ENCODE data around the gene STK38L. TPM values are rescaled to one million over a fixed set of nuclear protein-coding genes. Genes with fewer than 3 reads are reported as not detected.
A peak's percentile ranks its signal among the peaks of the same experiment; 100 is the strongest.

STK38L gene
- polyA plus RNA-seq, 2 of the 4 experiments (the other 2 are of a cell fraction) = 17.3 to 32.2 TPM

GRCh38 chr12:27316947-27317346, 72.9 kb downstream of the STK38L start (continued):
- no peak for TF ChIP-seq ELK1 (IDR thresholded peaks at IDR 0.05; ENCODE audit: low read depth, low read length)

GRCh38 chr12:27319409-27319808, 75.3 kb downstream of the STK38L start:
- CTCF ChIA-PET = interaction anchor here (1.2 to 1.9 kb wide), 3 partner anchors 10 to 14 kb away, joined by 3 to 9 read pairs (median 7); no protein-coding TSS in a partner anchor
- no peak for TF ChIP-seq FOSL2 (IDR thresholded peaks at IDR 0.05)
- peak; percentile 63 for TF ChIP-seq FOSL2 (CRISPR knock-in tag; IDR thresholded peaks at IDR 0.05)
- TF ChIP-seq HMGXB4 (CRISPR knock-in tag; IDR thresholded peaks at IDR 0.05; ENCODE audit: borderline replicate concordance) = no peak
- peaks cover 16% of the 10 kb centered on the region; the same call in 2 of the 3 replicates for H3K4me1 ChIP-seq
- DNase-seq (ENCODE audit: low read depth in 1 of 2, low spot score in 1 of 2) (no peak), ATAC-seq (0 out of 6 replicates have a peak, but pooled peaks of 1 of the 2 experiments have one; percentile 36), FAIRE-seq (no peak)
- whole genome bisulfite sequencing (ENCODE audit: missing lambda C conversion rate) = 65% methylated on average over 1 of the region's 1 CpG
- no peak overlapping the region for H3K4me3 ChIP-seq
- H3K9me3 ChIP-seq = no peaks in the 10 kb centered on the region
- H3K27ac ChIP-seq = no peak overlapping the region
- no peak overlapping the region for H3K4me2 ChIP-seq
- POLR2A ChIA-PET = interaction anchor here (0.6 kb wide), 1 partner anchor 297 kb away, joined by 3 read pairs; the partner anchor contains the start of gene MED21

GRCh38 chr12:27319848-27320247, 75.8 kb downstream of the STK38L start:
- no peak for DNase-seq (ENCODE audit: low read depth in 1 of 2, low spot score in 1 of 2)
- ATAC-seq = peak in 1 of 2 experiments; percentile 24; a peak in 1 of 6 replicates
- Histone ChIP-seq H3K4me2 (no peak overlapping the region), H3K9me3 (no peaks in the 10 kb centered on the region), H3K27ac (0 out of 6 replicates have a peak overlapping the region, but pooled peaks of 1 of the 2 experiments have one; percentile 14), H3K4me1 (peaks cover 16% of the 10 kb centered on the region; the same call in 2 of the 3 replicates), H3K4me3 (no peak overlapping the region)
- no peak for TF ChIP-seq ZSCAN20 (CRISPR knock-in tag; IDR thresholded peaks at IDR 0.05)
- TF ChIP-seq REST (IDR thresholded peaks at IDR 0.05) = no peak
- no peak for TF ChIP-seq POLR2A (IDR thresholded peaks at IDR 0.05; ENCODE audit: low read length)
- TF ChIP-seq SMC3 (IDR thresholded peaks at IDR 0.05) = no peak
- no peak for TF ChIP-seq PHF8 (IDR thresholded peaks at IDR 0.05; ENCODE audit: borderline replicate concordance, low read depth)
- TF ChIP-seq MAZ (IDR thresholded peaks at IDR 0.05; ENCODE audit: borderline replicate concordance, low read depth, low read length) = no peak
- no peak for TF ChIP-seq RCOR1 (IDR thresholded peaks at IDR 0.05; ENCODE audit: low read depth, low read length)
- TF ChIP-seq RNF2 (IDR thresholded peaks at IDR 0.05; ENCODE audit: borderline replicate concordance, low read depth) = no peak
- no peak for TF ChIP-seq ESRRA (IDR thresholded peaks at IDR 0.05; ENCODE audit: borderline replicate concordance, low read length)
- TF ChIP-seq BHLHE40 (IDR thresholded peaks at IDR 0.05; ENCODE audit: low read depth, low read length) = no peak
- no peak for TF ChIP-seq FOSB (CRISPR knock-in tag; IDR thresholded peaks at IDR 0.05)
- no peak for TF ChIP-seq USF2 (IDR thresholded peaks at IDR 0.05)
- TF ChIP-seq EHMT2 (IDR thresholded peaks at IDR 0.05; ENCODE audit: low read depth) = no peak
- TF ChIP-seq EP300 (IDR thresholded peaks at IDR 0.05) = no peak
- no peak for TF ChIP-seq CHD2 (IDR thresholded peaks at IDR 0.05; ENCODE audit: low read length, partially characterized antibody)
- no peak for TF ChIP-seq JUN (IDR thresholded peaks at IDR 0.05)
- no peak for TF ChIP-seq CBX2 (IDR thresholded peaks at IDR 0.05; ENCODE audit: borderline replicate concordance, low read depth)
- TF ChIP-seq MAFK (IDR thresholded peaks at IDR 0.05; ENCODE audit: partially characterized antibody) = no peak
- no peak for TF ChIP-seq HES2 (IDR thresholded peaks at IDR 0.05)
- FAIRE-seq = no peak
- ChIA-PET POLR2A (no interaction called here), CTCF (interaction anchor here (1.2 to 1.9 kb wide), 3 partner anchors 10 to 14 kb away, joined by 3 to 9 read pairs (median 7); no protein-coding TSS in a partner anchor)
- WGBS (ENCODE audit: missing lambda C conversion rate) = 90% methylated on average over 2 of the region's 2 CpGs

Data from A549 (cell line).